Upper lobe of left lung (tissue), 6 donors: Measurements from ENCODE around the gene KRTAP5-2. TPM values are rescaled to one million over a fixed set of nuclear protein-coding genes. Genes with fewer than 3 reads are reported as not detected.

Experiments used
- ATAC-seq, 2 donors: fragments of 200-7000 bp; cut with Tn5 transposase; one replicate each; pipeline ENCODE4 v1.9.1; 2022; ENCODE audit warnings: mild to moderate bottlenecking in 2 of 2, moderate library complexity in 2 of 2; ENCODE audit not compliant: low FRiP score in 2 of 2
- DNase-seq, 2 donors: peaks; one replicate each; pipeline ENCODE4 v3.0.0-alpha.2; 2019 to 2020
- H3K27ac ChIP-seq, 4 donors: fragments of 200-600 bp; sonication (generic); one replicate each; pipeline ENCODE4 v1.5.1; 2016 to 2019
- H3K27me3 ChIP-seq, 4 donors: fragments of 200-600 bp; sonication (generic); one replicate each; pipeline ENCODE4 v1.5.1; 2017 to 2019
- H3K36me3 ChIP-seq, 4 donors: fragments of 200-600 bp; sonication (generic); one replicate each; pipeline ENCODE4 v1.5.1; 2016 to 2019
- H3K4me1 ChIP-seq, 4 donors: fragments of 200-600 bp; sonication (generic); one replicate each; pipeline ENCODE4 v1.5.1; 2018 to 2019
- H3K4me3 ChIP-seq, 4 donors: fragments of 200-600 bp; sonication (generic); one replicate each; pipeline ENCODE4 v1.5.1; 2017 to 2019; ENCODE audit warnings: mild to moderate bottlenecking in 2 of 4, moderate library complexity in 1 of 4
- H3K9me3 ChIP-seq, 4 donors: fragments of 200-600 bp; sonication (generic); one replicate each; pipeline ENCODE4 v1.5.1; 2018 to 2019
- CTCF ChIP-seq, 6 experiments: fragments of 450-650 bp in 4 of 6; fragments of 200-600 bp in 2 of 6; sonication (generic) in 2 of 6; IDR thresholded peaks; one replicate each; pipeline ENCODE4 v1.5.1; 2016 to 2019; ENCODE audit warnings: antibody characterized with exemption in 6 of 6
- EP300 ChIP-seq, 4 donors: sonication (generic); formaldehyde crosslinking; IDR thresholded peaks; one replicate each; pipeline ENCODE4 v1.5.1; 2017; ENCODE audit warnings: antibody characterized with exemption in 4 of 4, control low read depth in 2 of 4
- POLR2A ChIP-seq, 4 donors: fragments of 450-650 bp; IDR thresholded peaks; one replicate each; pipeline ENCODE4 v1.5.1; 2016 to 2017; ENCODE audit warnings: antibody characterized with exemption in 4 of 4, mild to moderate bottlenecking in 2 of 4
- POLR2AphosphoS5 ChIP-seq, 2 donors: sonication (generic); formaldehyde crosslinking; IDR thresholded peaks; one replicate each; pipeline ENCODE4 v1.5.1; 2017; ENCODE audit warnings: antibody characterized with exemption in 2 of 2
- WGBS, 2 donors: methylation state at CpG; one replicate each; pipeline ENCODE4 v1.1.5; 2017 to 2018; 5-methylcytosine and 5-hydroxymethylcytosine counted together
- total RNA-seq, 6 donors: library from RNA; depleted of rRNA in 4 of 6; stranded (reverse); fragments of >200 nt in 4 of 6; gene quantifications; one replicate each; pipeline versions ENCODE4 v1.1.0 to v1.2.1, GENCODE V29; 2016 to 2021
- donor health status: DM: no; HTN: no; CAD: no; lungs with moderate emphysema.
- donor health status: DM: no; HTN: yes; CAD: no; lungs with severe emphysema.

KRTAP5-2 gene
- total RNA-seq, 6 donors from 2014 or later: not detected

DNA sequence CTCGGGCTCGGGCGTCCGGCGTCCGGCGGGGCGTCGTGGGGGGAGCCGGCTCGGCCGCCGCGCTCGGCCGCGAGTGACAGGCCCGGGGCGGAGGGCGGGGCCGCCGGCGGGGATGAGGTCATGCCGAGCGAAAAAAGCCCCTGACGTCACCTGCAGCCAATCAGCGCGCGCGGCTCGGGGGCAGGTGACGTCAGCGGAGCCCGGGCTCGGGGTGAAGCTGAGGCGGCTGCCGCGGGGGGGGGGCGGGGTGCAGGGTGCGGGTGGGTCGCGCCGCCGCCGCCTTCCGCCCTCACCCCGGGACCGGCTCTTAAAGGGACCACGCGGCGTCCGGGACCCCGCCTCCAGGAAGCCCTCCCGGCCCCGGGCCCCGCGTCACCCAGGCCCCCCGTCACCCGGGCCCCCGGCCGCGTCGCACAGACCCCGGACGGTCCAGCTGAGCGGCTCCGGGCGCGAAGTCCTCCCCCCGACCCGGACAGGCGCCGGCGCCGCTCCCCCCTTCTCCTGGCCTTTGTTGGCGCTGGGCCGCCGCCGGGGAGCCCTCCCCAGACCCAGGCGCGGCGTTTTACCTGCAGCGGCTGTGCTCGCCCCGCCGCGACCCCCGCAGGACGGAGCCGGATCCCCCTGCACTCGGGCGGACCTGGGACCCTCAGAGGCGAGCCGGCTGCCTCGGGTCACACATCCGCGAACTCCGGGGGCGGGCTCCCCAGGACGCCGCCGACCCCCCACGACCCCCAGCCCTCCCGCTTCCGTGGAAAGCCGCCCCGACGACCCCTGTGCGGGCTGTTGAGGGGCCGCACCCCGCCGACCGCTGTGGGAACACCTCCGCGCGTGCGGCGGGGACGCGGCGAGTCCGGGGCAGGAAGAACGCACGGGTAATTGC lies 25.7 kb downstream of the KRTAP5-2 start, which contains the start of gene DUSP8:
DUSP8 (minus strand) TSS at position 75 of the 880 bp plus-strand sequence. CDS start 6,445 bp downstream, outside the sequence.
- DNase-seq (peak; percentile 85 to 98), ATAC-seq (peak; percentile 48 to 83)
- TF ChIP-seq POLR2A (IDR thresholded peaks at IDR 0.05) (peak in 1 of 4 donors; percentile 45), EP300 (IDR thresholded peaks at IDR 0.05) (no peak), CTCF (IDR thresholded peaks at IDR 0.05) (no peak), POLR2AphosphoS5 (IDR thresholded peaks at IDR 0.05) (peak in 1 of 2 donors; percentile 34)
- H3K4me1 ChIP-seq: peaks cover 30 to 58% (median 36%) of the 10 kb centered on the region in 4 donors
- H3K36me3 ChIP-seq: no peaks in the 10 kb centered on the region
- 0% methylated on average over 22 of the region's 124 CpGs; no CpG with 5 or more reads in 1 of the 2 donors for WGBS, 2 donors
- H3K27ac ChIP-seq: peak within 1 kb of the TSS; percentile 75 to 90 (median 82)
- H3K27me3 ChIP-seq: peaks cover 0 to 20% (median 6%) of the 10 kb centered on the region in 4 donors
- peak within 1 kb of the TSS; percentile 58 to 76 (median 66) for H3K4me3 ChIP-seq
- no peaks in the 10 kb centered on the region for H3K9me3 ChIP-seq

DNA sequence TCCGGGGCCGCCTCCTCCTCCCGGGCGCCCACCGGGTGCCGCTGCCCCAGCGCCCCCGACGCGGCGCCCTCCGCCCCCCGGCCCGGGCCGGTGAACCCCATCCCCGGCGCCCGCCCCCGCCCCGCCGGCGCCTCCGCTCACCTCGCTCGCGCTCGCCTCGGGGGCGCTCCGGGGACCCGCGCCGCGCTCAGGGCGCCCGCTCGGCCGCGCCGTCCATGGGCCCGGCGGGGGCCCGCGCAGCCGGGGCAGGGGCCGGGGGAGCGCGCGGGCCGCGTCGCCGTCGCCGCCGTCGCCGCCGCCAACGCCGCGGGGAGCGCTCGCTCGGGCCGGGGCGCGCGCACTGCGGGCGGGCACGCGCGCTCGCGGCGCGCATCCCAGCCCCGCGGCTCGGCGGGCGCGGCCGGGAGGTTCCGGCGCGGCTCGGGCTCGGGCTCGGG lies 26.3 kb downstream of the KRTAP5-2 start:
- H3K27ac ChIP-seq: peak overlapping the region; percentile 58 to 80 (median 72)
- DNase-seq (no peak), ATAC-seq (no peak)
- peaks cover 30 to 58% (median 36%) of the 10 kb centered on the region in 4 donors for H3K4me1 ChIP-seq
- 0 to 1% methylated on average over 2 to 32 of the region's 91 CpGs for WGBS, 2 donors
- H3K9me3 ChIP-seq: no peaks in the 10 kb centered on the region
- H3K4me3 ChIP-seq: peak overlapping the region; percentile 58 to 76 (median 66)
- peaks cover 0 to 20% (median 6%) of the 10 kb centered on the region in 4 donors for H3K27me3 ChIP-seq
- TF ChIP-seq CTCF (IDR thresholded peaks at IDR 0.05) (no peak), POLR2A (IDR thresholded peaks at IDR 0.05) (no peak), EP300 (IDR thresholded peaks at IDR 0.05) (no peak), POLR2AphosphoS5 (IDR thresholded peaks at IDR 0.05) (no peak)
- no peaks in the 10 kb centered on the region for H3K36me3 ChIP-seq

DNA sequence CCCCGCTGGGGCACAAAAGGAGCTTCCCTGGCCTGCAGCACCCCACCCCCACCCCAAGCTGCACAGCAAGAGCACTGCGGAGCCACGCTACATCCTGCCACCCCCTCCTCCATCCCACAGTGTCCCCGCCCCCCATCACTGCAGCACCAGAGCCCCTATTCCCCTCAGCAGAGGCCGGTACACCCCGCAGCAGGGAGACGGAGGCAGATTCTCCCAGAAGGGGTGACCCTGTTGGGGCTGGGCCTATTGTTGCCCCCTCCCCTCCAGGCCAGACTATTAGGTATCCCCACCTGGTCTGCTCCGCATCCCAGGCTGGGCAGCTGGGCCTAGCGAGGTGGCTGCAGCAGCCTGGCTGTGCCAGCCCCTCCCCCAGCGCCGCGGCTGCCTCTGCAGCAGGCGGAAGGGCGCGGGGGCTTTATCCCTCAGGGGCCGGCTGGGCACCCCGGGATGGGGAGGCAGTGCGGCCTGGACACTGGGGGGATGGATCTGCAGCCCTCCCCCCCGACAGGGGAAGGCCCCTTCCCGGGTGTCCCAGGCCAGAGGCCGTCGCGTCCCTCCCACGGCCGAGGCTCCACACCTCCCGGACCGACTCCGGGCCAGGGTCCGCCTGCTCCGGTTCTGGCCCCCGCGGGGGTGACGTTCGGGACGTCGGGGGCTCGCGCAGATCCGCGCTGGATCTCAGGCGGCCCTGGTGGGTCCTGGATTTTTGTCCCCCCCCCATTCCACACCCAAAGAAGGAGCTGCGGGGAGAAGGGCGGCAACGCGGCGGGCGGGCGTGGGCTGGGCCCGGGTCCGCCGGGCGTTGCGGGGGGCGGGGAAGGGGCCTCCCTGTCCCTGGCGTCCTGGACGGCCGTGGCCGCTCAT lies 27.0 kb downstream of the KRTAP5-2 start:
- Histone ChIP-seq H3K27ac (peak overlapping the region; percentile 58 to 80 (median 72)), H3K9me3 (no peaks in the 10 kb centered on the region), H3K4me1 (peaks cover 30 to 58% (median 36%) of the 10 kb centered on the region in 4 donors), H3K36me3 (no peaks in the 10 kb centered on the region), H3K4me3 (peak overlapping the region; percentile 58 to 76 (median 66)), H3K27me3 (peaks cover 0 to 20% (median 6%) of the 10 kb centered on the region in 4 donors)
- TF ChIP-seq POLR2AphosphoS5 (IDR thresholded peaks at IDR 0.05): no peak
- peak in 1 of 6 experiments; percentile 8 for TF ChIP-seq CTCF (IDR thresholded peaks at IDR 0.05)
- ATAC-seq (no peak), DNase-seq (peak in 1 of 2 donors; percentile 88)
- WGBS, 2 donors: 11 to 39% methylated on average over 4 to 21 of the region's 58 CpGs

DNA sequence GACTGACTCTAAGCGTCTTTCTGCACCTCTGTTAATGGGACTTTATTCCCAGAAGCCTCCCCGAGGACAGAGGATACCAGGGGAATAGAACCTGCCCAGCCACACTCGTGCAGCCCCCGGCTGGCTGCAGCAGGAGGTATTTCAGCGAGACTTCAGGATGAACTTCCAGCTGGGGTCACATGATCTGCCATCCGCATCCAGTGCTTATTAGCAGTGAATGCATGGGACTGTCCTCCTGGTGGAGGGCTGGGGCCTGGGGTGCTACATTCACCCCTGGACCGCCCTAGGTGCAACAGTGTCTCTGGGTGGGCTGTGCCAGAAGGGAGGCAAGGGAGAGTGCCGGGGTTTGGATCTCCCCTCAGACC lies 27.6 kb downstream of the KRTAP5-2 start:
- peak in 1 of 2 donors; percentile 30 for DNase-seq
- TF ChIP-seq POLR2AphosphoS5 (IDR thresholded peaks at IDR 0.05): no peak
- TF ChIP-seq EP300 (IDR thresholded peaks at IDR 0.05): no peak
- TF ChIP-seq POLR2A (IDR thresholded peaks at IDR 0.05): no peak
- no peak for TF ChIP-seq CTCF (IDR thresholded peaks at IDR 0.05)
- H3K36me3 ChIP-seq: peaks cover 0 to 5% (median 2%) of the 10 kb centered on the region in 4 donors
- H3K4me3 ChIP-seq: peak overlapping the region in 3 of 4 donors; percentile 58 to 76 (median 59)
- no peak for ATAC-seq
- H3K9me3 ChIP-seq: no peaks in the 10 kb centered on the region
- H3K27ac ChIP-seq: peak overlapping the region in 3 of 4 donors; percentile 58 to 80 (median 72)
- peaks cover 30 to 58% (median 36%) of the 10 kb centered on the region in 4 donors for H3K4me1 ChIP-seq
- WGBS, 2 donors: 84 to 88% methylated on average over 7 to 8 of the region's 8 CpGs
- peaks cover 0 to 20% (median 6%) of the 10 kb centered on the region in 4 donors for H3K27me3 ChIP-seq
